Astrocyte of the spinal cord (primary cell): Measurements from ENCODE around the gene CBFA2T3.

Source experiments
- DNase-seq: peaks from one replicate; pipeline ENCODE4 v3.0.0; 2011; ENCODE audit warnings: low read depth, low spot score
- H3K4me3 ChIP-seq: 2 replicates; pipeline ENCODE4 v1.5.1; 2011; ENCODE audit warnings: low read depth, mild to moderate bottlenecking, low read length, moderate library complexity
- CTCF ChIP-seq: IDR thresholded peaks from 2 replicates; pipeline ENCODE4 v1.5.1; 2012; ENCODE audit warnings: low read depth, mild to moderate bottlenecking, low read length, inconsistent platforms
- in situ Hi-C: cut with HindIII; loops from 2 replicates; pipeline ENCODE4 v1.10.0; 2017; ENCODE audit warnings: low sequenced_read_pairs

Gene CBFA2T3

GRCh38 chr16:88902744-88903143, 74.3 kb downstream of the CBFA2T3 start:
- in situ Hi-C loops: no loop called here
- no peak overlapping the region for H3K4me3 ChIP-seq
- DNase-seq: no peak
- TF ChIP-seq CTCF: no peak

GRCh38 chr16:88901718-88902337, 75.2 kb downstream of the CBFA2T3 start:
- no peak for TF ChIP-seq CTCF

GRCh38 chr16:88900662-88901052, 76.3 kb downstream of the CBFA2T3 start:
- no peak for DNase-seq
- no peak for TF ChIP-seq CTCF
- in situ Hi-C loops: no loop called here
- H3K4me3 ChIP-seq: no peak overlapping the region

More at GRCh38 chr16:88901718-88902337, 75.2 kb downstream of the CBFA2T3 start:
- in situ Hi-C loops: no loop called here
- H3K4me3 ChIP-seq: no peak overlapping the region
- no peak for DNase-seq

GRCh38 chr16:88899901-88900661, 76.9 kb downstream of the CBFA2T3 start:
- no peak for TF ChIP-seq CTCF
- DNase-seq: no peak
- in situ Hi-C loops: no loop called here
- no peak overlapping the region for H3K4me3 ChIP-seq

GRCh38 chr16:88897696-88898425, 79.1 kb downstream of the CBFA2T3 start:
- H3K4me3 ChIP-seq: no peak overlapping the region
- no peak for TF ChIP-seq CTCF
- DNase-seq: no peak
- in situ Hi-C loops: no loop called here

- in situ Hi-C loops: no loop called here
- no peak overlapping the region for H3K4me3 ChIP-seq
- no peak for DNase-seq
- TF ChIP-seq CTCF: no peak
These were observed 80.6 kb downstream of the CBFA2T3 start for GRCh38 chr16:88896238-88897070.
